NCI-H2107 treated with DMSO at 0.1 percent for 48 hours (cell line): Measurements from ENCODE around the gene FABP6.
"Not testable (repeated sequence)": the region's sequence is repeated elsewhere in the genome, so short reads cannot be mapped to it uniquely, and the experiment has no call there.

Experiments
- DNase-seq: peaks from one replicate; lab custom pipeline; 2025; ENCODE audit not compliant: unreplicated experiment; lab: John Stamatoyannopoulos, UW

The FABP6 gene

GRCh38 chr5:160219356-160219755 lies 9.9 kb upstream of the FABP6 start:
- DNase-seq, result no peak

- DNase-seq, result no peak
Observed at GRCh38 chr5:160221082-160221481, 8.2 kb upstream of the FABP6 start.

- no peak for DNase-seq
Observed at GRCh38 chr5:160227012-160227411, 2.3 kb upstream of the FABP6 start.

- no peak for DNase-seq
Observed at GRCh38 chr5:160230686-160231527, 1.6 kb downstream of the FABP6 start.

- DNase-seq, result no peak
Observed at GRCh38 chr5:160231783-160232342, 2.6 kb downstream of the FABP6 start.

- DNase-seq, result no peak
Observed at GRCh38 chr5:160233215-160233614, 3.9 kb downstream of the FABP6 start.

GRCh38 chr5:160235731-160236130 lies 6.4 kb downstream of the FABP6 start:
- no peak for DNase-seq

GRCh38 chr5:160237571-160238093 lies 8.3 kb downstream of the FABP6 start:
- no peak for DNase-seq

- no peak for DNase-seq
Observed at GRCh38 chr5:160240350-160240749, 11.0 kb downstream of the FABP6 start.

GRCh38 chr5:160242145-160242544 lies 12.8 kb downstream of the FABP6 start:
- no peak for DNase-seq

GRCh38 chr5:160245506-160246086 lies 16.3 kb downstream of the FABP6 start:
- no peak for DNase-seq

- not testable (repeated sequence) for DNase-seq
Observed at GRCh38 chr5:160249570-160249969, 20.3 kb downstream of the FABP6 start.

- no peak for DNase-seq
Observed at GRCh38 chr5:160250226-160250625, 20.9 kb downstream of the FABP6 start.

GRCh38 chr5:160250826-160251225 lies 21.5 kb downstream of the FABP6 start:
- no peak for DNase-seq

GRCh38 chr5:160251406-160252155 lies 22.3 kb downstream of the FABP6 start:
- DNase-seq, result no peak

- DNase-seq, result no peak
Observed at GRCh38 chr5:160252916-160253315, 23.6 kb downstream of the FABP6 start.

GRCh38 chr5:160253441-160253840 lies 24.1 kb downstream of the FABP6 start:
- no peak for DNase-seq

GRCh38 chr5:160254706-160255105 lies 25.4 kb downstream of the FABP6 start:
- DNase-seq, result no peak

GRCh38 chr5:160259341-160259740 lies 30.0 kb downstream of the FABP6 start:
- no peak for DNase-seq

- DNase-seq, result no peak
Observed at GRCh38 chr5:160260006-160260775, 30.9 kb downstream of the FABP6 start.
